Body of pancreas (tissue), 4 donors: ENCODE measurements around the gene HNRNPA2B1. TPM values are rescaled to one million over a fixed set of nuclear protein-coding genes. Genes with fewer than 3 reads are reported as not detected.
A peak's percentile ranks its signal among the peaks of the same experiment; 100 is the strongest.
"Not testable (repeated sequence)": the region's sequence is repeated elsewhere in the genome, so short reads cannot be mapped to it uniquely, and the experiment has no call there.

ENCODE experiments used
- ATAC-seq: fragments of 150-250 bp; one replicate; pipeline ENCODE4 v1.9.1; 2016
- DNase-seq, 4 donors: peaks; one replicate each; pipeline ENCODE4 v3.0.0-alpha.2; 2019
- H3K27ac ChIP-seq, 4 donors: fragments of 200-600 bp; sonication (generic); 1 replicate in 3 of 4; 2 replicates in 1 of 4; pipeline versions ENCODE4 v1.5.1 to v1.6.1; 2016 to 2019; ENCODE audit warnings: mild to moderate bottlenecking in 1 of 4, mixed read lengths in 1 of 4, moderate library complexity in 1 of 4
- H3K27me3 ChIP-seq, 2 donors: fragments of 200-600 bp; sonication (generic); one replicate each; pipeline ENCODE4 v1.6.0; 2016; ENCODE audit warnings: mild to moderate bottlenecking in 1 of 2
- H3K36me3 ChIP-seq, 2 donors: fragments of 200-600 bp; sonication (generic); replicated peaks in 1 of 2; 2 replicates each; pipeline ENCODE4 v1.5.1; 2016; ENCODE audit warnings: low read depth in 2 of 2; ENCODE audit not compliant: insufficient read depth in 1 of 2
- H3K4me1 ChIP-seq: fragments of 200-600 bp; sonication (generic); one replicate; pipeline ENCODE4 v1.6.0; 2016
- H3K4me3 ChIP-seq, 2 donors: fragments of 200-600 bp; sonication (generic); 1 replicate in 1 of 2; 2 replicates in 1 of 2; pipeline ENCODE4 v1.5.1; 2016 to 2019
- H3K9me3 ChIP-seq, 3 donors: fragments of 200-600 bp; sonication (generic); 1 replicate in 2 of 3; 2 replicates in 1 of 3; pipeline ENCODE4 v1.5.1; 2016
- POLR2A ChIP-seq, 3 donors: fragments of 450-650 bp; IDR thresholded peaks; one replicate each; pipeline ENCODE4 v1.6.1; 2016; ENCODE audit warnings: antibody characterized with exemption in 3 of 3, mild to moderate bottlenecking in 2 of 3
- WGBS, 2 donors: methylation state at CpG; one replicate each; pipeline ENCODE4 v1.1.5; 2017; 5-methylcytosine and 5-hydroxymethylcytosine counted together
- intact Hi-C: fragments of 100-400 bp; cut with DNase I; formaldehyde crosslinking; loops from one replicate; pipeline ENCODE4 v1.15.1; 2023
- total RNA-seq, 2 donors: library from RNA; depleted of rRNA; stranded (reverse); fragments of >200 nt; gene quantifications; one replicate each; pipeline ENCODE4 v1.1.0, GENCODE V29; 2016
- TF ChIP-seq, protein P1 (sequence below), 7 experiments: fragments of 450-650 bp in 4 of 7; fragments of 200-600 bp in 3 of 7; sonication (generic) in 3 of 7; IDR thresholded peaks; one replicate each; pipeline ENCODE4 v1.5.1; 2016 to 2019; ENCODE audit warnings: antibody characterized with exemption in 7 of 7

HNRNPA2B1 gene
- total RNA-seq, 2 donors from 2014 or later = 158 to 306 TPM

DNA sequence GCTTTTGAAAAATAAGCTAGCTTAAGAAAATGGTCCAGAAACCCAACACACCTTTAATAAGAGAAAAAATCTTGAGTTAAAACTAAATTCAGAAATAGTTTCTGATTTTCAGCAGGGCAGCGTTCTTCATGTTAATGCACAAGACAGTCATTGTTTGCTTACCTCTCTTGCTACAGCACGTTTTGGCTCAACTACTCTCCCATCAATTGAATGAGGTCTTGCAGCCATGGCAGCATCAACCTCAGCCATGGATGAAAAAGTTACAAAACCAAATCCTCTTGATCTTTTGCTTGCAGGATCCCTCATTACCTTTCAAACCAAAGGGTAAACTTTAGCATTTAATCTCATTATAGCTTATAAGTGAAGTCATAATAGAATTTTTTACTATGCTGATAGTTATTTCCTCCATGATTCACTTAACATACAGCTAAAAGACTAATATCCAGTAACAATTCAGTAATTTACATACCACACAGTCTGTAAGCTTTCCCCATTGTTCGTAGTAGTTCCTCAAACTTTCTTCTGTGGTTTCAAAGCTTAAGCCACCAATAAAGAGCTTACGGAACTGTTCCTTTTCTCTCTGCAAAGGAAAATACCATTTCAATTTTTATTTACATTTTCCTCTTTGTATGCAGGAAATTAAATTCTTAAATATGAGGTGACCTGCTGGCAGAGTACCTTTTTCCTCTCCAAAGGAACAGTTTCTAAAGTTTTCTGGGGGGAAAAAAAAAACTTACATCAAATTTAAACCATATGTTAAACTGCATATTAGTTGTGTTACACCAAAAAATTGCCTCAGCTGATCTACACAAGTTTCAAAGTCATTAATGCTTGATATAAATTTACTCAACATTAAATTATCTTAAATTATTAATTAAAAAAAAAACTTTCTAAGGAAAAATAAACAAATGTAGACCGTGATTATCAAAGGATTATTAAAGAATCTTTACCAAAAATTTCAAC lies 3.1 kb downstream of the HNRNPA2B1 start:
- ATAC-seq (no peak), DNase-seq (no peak)
- TF ChIP-seq, protein P1, sequence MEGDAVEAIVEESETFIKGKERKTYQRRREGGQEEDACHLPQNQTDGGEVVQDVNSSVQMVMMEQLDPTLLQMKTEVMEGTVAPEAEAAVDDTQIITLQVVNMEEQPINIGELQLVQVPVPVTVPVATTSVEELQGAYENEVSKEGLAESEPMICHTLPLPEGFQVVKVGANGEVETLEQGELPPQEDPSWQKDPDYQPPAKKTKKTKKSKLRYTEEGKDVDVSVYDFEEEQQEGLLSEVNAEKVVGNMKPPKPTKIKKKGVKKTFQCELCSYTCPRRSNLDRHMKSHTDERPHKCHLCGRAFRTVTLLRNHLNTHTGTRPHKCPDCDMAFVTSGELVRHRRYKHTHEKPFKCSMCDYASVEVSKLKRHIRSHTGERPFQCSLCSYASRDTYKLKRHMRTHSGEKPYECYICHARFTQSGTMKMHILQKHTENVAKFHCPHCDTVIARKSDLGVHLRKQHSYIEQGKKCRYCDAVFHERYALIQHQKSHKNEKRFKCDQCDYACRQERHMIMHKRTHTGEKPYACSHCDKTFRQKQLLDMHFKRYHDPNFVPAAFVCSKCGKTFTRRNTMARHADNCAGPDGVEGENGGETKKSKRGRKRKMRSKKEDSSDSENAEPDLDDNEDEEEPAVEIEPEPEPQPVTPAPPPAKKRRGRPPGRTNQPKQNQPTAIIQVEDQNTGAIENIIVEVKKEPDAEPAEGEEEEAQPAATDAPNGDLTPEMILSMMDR (IDR thresholded peaks at IDR 0.05) = no peak
- no peak for TF ChIP-seq POLR2A (IDR thresholded peaks at IDR 0.05)
- no peaks in the 10 kb centered on the region for H3K9me3 ChIP-seq
- 7% methylated on average over 5 of the region's 5 CpGs for WGBS, 2 donors
- peaks cover 3 to 32% of the 10 kb centered on the region in 2 donors for H3K36me3 ChIP-seq
- no peaks in the 10 kb centered on the region for H3K27me3 ChIP-seq
- H3K4me3 ChIP-seq = peak overlapping the region in 1 of 2 donors; percentile 84
- H3K4me1 ChIP-seq = peaks cover 53% of the 10 kb centered on the region
- peak overlapping the region in 1 of 4 donors; percentile 100 for H3K27ac ChIP-seq
- intact Hi-C loops = no loop called here

- Histone ChIP-seq H3K4me3 (no peak overlapping the region), H3K9me3 (no peaks in the 10 kb centered on the region), H3K27me3 (no peaks in the 10 kb centered on the region), H3K4me1 (peaks cover 64% of the 10 kb centered on the region), H3K27ac (peak overlapping the region in 1 of 4 donors; percentile 10), H3K36me3 (peaks cover 7 to 42% of the 10 kb centered on the region in 2 donors)
- WGBS, 2 donors = 30 to 36% methylated on average over 10 of the region's 10 CpGs
- TF ChIP-seq, protein P1 (IDR thresholded peaks at IDR 0.05) = no peak
- no peak for TF ChIP-seq POLR2A (IDR thresholded peaks at IDR 0.05)
- DNase-seq (no peak), ATAC-seq (no peak)
- intact Hi-C loops = no loop called here
Measured at GRCh38 chr7:26195867-26196657, 4.5 kb downstream of the HNRNPA2B1 start.

DNA sequence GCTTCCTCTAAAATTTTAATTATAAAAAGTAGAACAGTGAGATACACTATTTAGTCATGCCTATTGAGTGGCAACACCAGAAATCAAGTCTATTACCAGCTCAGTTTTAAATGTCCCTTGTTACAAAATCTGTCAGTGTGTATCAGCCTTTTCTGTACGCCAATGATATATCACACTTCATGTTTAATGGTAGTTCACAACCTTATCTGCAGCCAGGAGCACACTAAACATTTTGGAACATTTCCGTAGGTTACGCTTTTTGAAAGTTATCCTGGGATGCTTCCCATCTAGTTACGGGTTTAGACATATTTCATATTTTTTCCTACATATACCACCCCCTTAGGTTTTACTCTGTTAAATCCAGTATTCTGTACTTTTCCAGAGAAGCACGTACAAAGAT lies 5.4 kb downstream of the HNRNPA2B1 start:
- no peaks in the 10 kb centered on the region for H3K9me3 ChIP-seq
- H3K4me3 ChIP-seq = no peak overlapping the region
- ATAC-seq (no peak), DNase-seq (no peak)
- 54 to 64% methylated on average over 5 of the region's 5 CpGs for WGBS, 2 donors
- peaks cover 15 to 51% of the 10 kb centered on the region in 2 donors for H3K36me3 ChIP-seq
- H3K27ac ChIP-seq = peak overlapping the region in 1 of 4 donors; percentile 48
- intact Hi-C loops = no loop called here
- TF ChIP-seq, protein P1 (IDR thresholded peaks at IDR 0.05) = no peak
- no peak for TF ChIP-seq POLR2A (IDR thresholded peaks at IDR 0.05)
- peaks cover 72% of the 10 kb centered on the region for H3K4me1 ChIP-seq
- no peaks in the 10 kb centered on the region for H3K27me3 ChIP-seq

- H3K36me3 ChIP-seq = peaks cover 16 to 55% of the 10 kb centered on the region in 2 donors
- H3K4me3 ChIP-seq, ATAC-seq, H3K9me3 ChIP-seq, DNase-seq, intact Hi-C loops, H3K27me3 ChIP-seq: not testable (repeated sequence)
- peaks cover 73% of the 10 kb centered on the region for H3K4me1 ChIP-seq
- WGBS, 2 donors = 47 to 67% methylated on average over 11 of the region's 11 CpGs
- H3K27ac ChIP-seq = peak overlapping the region in 2 of 4 donors; percentile 26 to 48
Measured at GRCh38 chr7:26194764-26195163, 5.8 kb downstream of the HNRNPA2B1 start.
